ENCODE measurements around the gene IFIT3.
A peak's percentile ranks its signal among the peaks of the same experiment; 100 is the strongest.

Gene IFIT3

GRCh38 chr10:89367529-89367928 lies 39.7 kb downstream of the IFIT3 start:
- Histone ChIP-seq H4K12ac (ENCODE audit: low read depth, low read length) (no peak overlapping the region), H3K27ac (ENCODE audit: low read depth, low read length) (no peak overlapping the region), H3K79me1 (ENCODE audit: low read length) (no peaks in the 10 kb centered on the region), H3K4me1 (ENCODE audit: control insufficient read depth in 1 of 2, insufficient read depth in 2 of 2, low read length in 2 of 2) (no peaks in the 10 kb centered on the region), H3K9me3 (ENCODE audit: insufficient read depth, low read depth, low read length) (no peaks in the 10 kb centered on the region), H4K8ac (ENCODE audit: low read depth, low read length) (no peak overlapping the region), H2AK5ac (ENCODE audit: low read length) (no peak overlapping the region), H3K27me3 (ENCODE audit: insufficient read depth, low read length) (no peaks in the 10 kb centered on the region), H2BK5ac (ENCODE audit: low read depth, low read length, poor library complexity) (no peak overlapping the region), H2BK12ac (ENCODE audit: low read length) (no peak overlapping the region), H4K91ac (ENCODE audit: low read depth, low read length) (no peak overlapping the region), H2BK120ac (ENCODE audit: insufficient read depth, low read length, poor library complexity) (no peak overlapping the region), H3K4me2 (ENCODE audit: low read length) (no peak overlapping the region), H3K14ac (ENCODE audit: low read length) (no peak overlapping the region), H3K79me2 (ENCODE audit: control insufficient read depth, insufficient read depth, low read length, poor library complexity) (no peaks in the 10 kb centered on the region), H3K4me3 (ENCODE audit: low read depth, low read length) (no peak overlapping the region), H3K36me3 (ENCODE audit: control insufficient read depth in 1 of 2, insufficient read depth in 2 of 2, low read length in 2 of 2) (no peaks in the 10 kb centered on the region), H3K4ac (ENCODE audit: low read depth, low read length) (no peak overlapping the region), H3K18ac (ENCODE audit: low read length) (no peak overlapping the region), H3K9ac (ENCODE audit: low read length) (no peak overlapping the region), H2AFZ (ENCODE audit: insufficient read depth, low read length, poor library complexity) (no peak overlapping the region), H3K23ac (ENCODE audit: low read length) (no peak overlapping the region)
- WGBS (ENCODE audit: extremely low coverage, insufficient coverage, insufficient read length): no CpG with 5 or more reads among the region's 4 CpGs
- DNase-seq: no peak

GRCh38 chr10:89368129-89368528 lies 40.3 kb downstream of the IFIT3 start:
- no peak overlapping the region for H3K27ac ChIP-seq (ENCODE audit: low read depth, low read length)
- H3K9ac ChIP-seq (ENCODE audit: low read length): no peak overlapping the region
- H3K9me3 ChIP-seq (ENCODE audit: insufficient read depth, low read depth, low read length): no peaks in the 10 kb centered on the region
- H3K4me2 ChIP-seq (ENCODE audit: low read length): no peak overlapping the region
- no peak overlapping the region for H4K8ac ChIP-seq (ENCODE audit: low read depth, low read length)
- no peak overlapping the region for H3K14ac ChIP-seq (ENCODE audit: low read length)
- no peaks in the 10 kb centered on the region for H3K27me3 ChIP-seq (ENCODE audit: insufficient read depth, low read length)
- no peak overlapping the region for H2BK120ac ChIP-seq (ENCODE audit: insufficient read depth, low read length, poor library complexity)
- H3K4me1 ChIP-seq (ENCODE audit: control insufficient read depth in 1 of 2, insufficient read depth in 2 of 2, low read length in 2 of 2): no peaks in the 10 kb centered on the region
- H2AFZ ChIP-seq (ENCODE audit: insufficient read depth, low read length, poor library complexity): no peak overlapping the region
- no peak overlapping the region for H3K4me3 ChIP-seq (ENCODE audit: low read depth, low read length)
- H3K23ac ChIP-seq (ENCODE audit: low read length): no peak overlapping the region
- H3K36me3 ChIP-seq (ENCODE audit: control insufficient read depth in 1 of 2, insufficient read depth in 2 of 2, low read length in 2 of 2): no peaks in the 10 kb centered on the region
- H2AK5ac ChIP-seq (ENCODE audit: low read length): no peak overlapping the region
- no peaks in the 10 kb centered on the region for H3K79me1 ChIP-seq (ENCODE audit: low read length)
- no peaks in the 10 kb centered on the region for H3K79me2 ChIP-seq (ENCODE audit: control insufficient read depth, insufficient read depth, low read length, poor library complexity)
- no peak overlapping the region for H2BK12ac ChIP-seq (ENCODE audit: low read length)
- H3K4ac ChIP-seq (ENCODE audit: low read depth, low read length): no peak overlapping the region
- no peak overlapping the region for H3K18ac ChIP-seq (ENCODE audit: low read length)
- no CpG with 5 or more reads among the region's 1 CpG for WGBS (ENCODE audit: extremely low coverage, insufficient coverage, insufficient read length)
- DNase-seq: no peak
- no peak overlapping the region for H2BK5ac ChIP-seq (ENCODE audit: low read depth, low read length, poor library complexity)
- H4K12ac ChIP-seq (ENCODE audit: low read depth, low read length): no peak overlapping the region
- H4K91ac ChIP-seq (ENCODE audit: low read depth, low read length): no peak overlapping the region

GRCh38 chr10:89369156-89370105 lies 41.6 kb downstream of the IFIT3 start:
- H4K12ac ChIP-seq (ENCODE audit: low read depth, low read length): no peak overlapping the region
- no peak overlapping the region for H3K4me2 ChIP-seq (ENCODE audit: low read length)
- no peaks in the 10 kb centered on the region for H3K9me3 ChIP-seq (ENCODE audit: insufficient read depth, low read depth, low read length)
- H3K4me3 ChIP-seq (ENCODE audit: low read depth, low read length): no peak overlapping the region
- no peak overlapping the region for H3K9ac ChIP-seq (ENCODE audit: low read length)
- no peak overlapping the region for H4K91ac ChIP-seq (ENCODE audit: low read depth, low read length)
- H3K36me3 ChIP-seq (ENCODE audit: control insufficient read depth in 1 of 2, insufficient read depth in 2 of 2, low read length in 2 of 2): no peaks in the 10 kb centered on the region
- no peaks in the 10 kb centered on the region for H3K79me1 ChIP-seq (ENCODE audit: low read length)
- H2AFZ ChIP-seq (ENCODE audit: insufficient read depth, low read length, poor library complexity): no peak overlapping the region
- H2BK12ac ChIP-seq (ENCODE audit: low read length): no peak overlapping the region
- H2BK5ac ChIP-seq (ENCODE audit: low read depth, low read length, poor library complexity): no peak overlapping the region
- H3K14ac ChIP-seq (ENCODE audit: low read length): no peak overlapping the region
- H3K27ac ChIP-seq (ENCODE audit: low read depth, low read length): no peak overlapping the region
- H3K18ac ChIP-seq (ENCODE audit: low read length): no peak overlapping the region
- H2BK120ac ChIP-seq (ENCODE audit: insufficient read depth, low read length, poor library complexity): no peak overlapping the region
- H3K4ac ChIP-seq (ENCODE audit: low read depth, low read length): no peak overlapping the region
- no peak overlapping the region for H2AK5ac ChIP-seq (ENCODE audit: low read length)
- H3K4me1 ChIP-seq (ENCODE audit: control insufficient read depth in 1 of 2, insufficient read depth in 2 of 2, low read length in 2 of 2): no peaks in the 10 kb centered on the region
- no peak overlapping the region for H4K8ac ChIP-seq (ENCODE audit: low read depth, low read length)
- peak in 1 of 2 donors; percentile 35 for DNase-seq
- no peaks in the 10 kb centered on the region for H3K79me2 ChIP-seq (ENCODE audit: control insufficient read depth, insufficient read depth, low read length, poor library complexity)
- H3K23ac ChIP-seq (ENCODE audit: low read length): no peak overlapping the region
- no CpG with 5 or more reads among the region's 5 CpGs for WGBS (ENCODE audit: extremely low coverage, insufficient coverage, insufficient read length)
- no peaks in the 10 kb centered on the region for H3K27me3 ChIP-seq (ENCODE audit: insufficient read depth, low read length)

- Histone ChIP-seq H3K4me2 (ENCODE audit: low read length) (no peak overlapping the region), H4K12ac (ENCODE audit: low read depth, low read length) (no peak overlapping the region), H2BK12ac (ENCODE audit: low read length) (no peak overlapping the region), H3K14ac (ENCODE audit: low read length) (no peak overlapping the region), H3K36me3 (ENCODE audit: control insufficient read depth in 1 of 2, insufficient read depth in 2 of 2, low read length in 2 of 2) (no peaks in the 10 kb centered on the region), H3K9ac (ENCODE audit: low read length) (no peak overlapping the region), H2BK5ac (ENCODE audit: low read depth, low read length, poor library complexity) (no peak overlapping the region), H3K79me1 (ENCODE audit: low read length) (no peaks in the 10 kb centered on the region), H4K8ac (ENCODE audit: low read depth, low read length) (no peak overlapping the region), H3K4me3 (ENCODE audit: low read depth, low read length) (no peak overlapping the region), H3K27ac (ENCODE audit: low read depth, low read length) (no peak overlapping the region), H3K18ac (ENCODE audit: low read length) (no peak overlapping the region), H3K9me3 (ENCODE audit: insufficient read depth, low read depth, low read length) (peaks cover 1% of the 10 kb centered on the region), H2BK120ac (ENCODE audit: insufficient read depth, low read length, poor library complexity) (no peak overlapping the region), H3K4me1 (ENCODE audit: control insufficient read depth in 1 of 2, insufficient read depth in 2 of 2, low read length in 2 of 2) (no peaks in the 10 kb centered on the region), H3K23ac (ENCODE audit: low read length) (no peak overlapping the region), H3K27me3 (ENCODE audit: insufficient read depth, low read length) (no peaks in the 10 kb centered on the region), H2AK5ac (ENCODE audit: low read length) (no peak overlapping the region), H2AFZ (ENCODE audit: insufficient read depth, low read length, poor library complexity) (no peak overlapping the region), H3K4ac (ENCODE audit: low read depth, low read length) (no peak overlapping the region), H3K79me2 (ENCODE audit: control insufficient read depth, insufficient read depth, low read length, poor library complexity) (no peaks in the 10 kb centered on the region), H4K91ac (ENCODE audit: low read depth, low read length) (no peak overlapping the region)
- no peak for DNase-seq
Observed at GRCh38 chr10:89371079-89371478, 43.3 kb downstream of the IFIT3 start.

Measured in trophoblast cell (in vitro differentiated cells and primary cell).